ENCODE data around the gene NOL3.
A peak's percentile ranks its signal among the peaks of the same experiment; 100 is the strongest.

The NOL3 gene

DNA sequence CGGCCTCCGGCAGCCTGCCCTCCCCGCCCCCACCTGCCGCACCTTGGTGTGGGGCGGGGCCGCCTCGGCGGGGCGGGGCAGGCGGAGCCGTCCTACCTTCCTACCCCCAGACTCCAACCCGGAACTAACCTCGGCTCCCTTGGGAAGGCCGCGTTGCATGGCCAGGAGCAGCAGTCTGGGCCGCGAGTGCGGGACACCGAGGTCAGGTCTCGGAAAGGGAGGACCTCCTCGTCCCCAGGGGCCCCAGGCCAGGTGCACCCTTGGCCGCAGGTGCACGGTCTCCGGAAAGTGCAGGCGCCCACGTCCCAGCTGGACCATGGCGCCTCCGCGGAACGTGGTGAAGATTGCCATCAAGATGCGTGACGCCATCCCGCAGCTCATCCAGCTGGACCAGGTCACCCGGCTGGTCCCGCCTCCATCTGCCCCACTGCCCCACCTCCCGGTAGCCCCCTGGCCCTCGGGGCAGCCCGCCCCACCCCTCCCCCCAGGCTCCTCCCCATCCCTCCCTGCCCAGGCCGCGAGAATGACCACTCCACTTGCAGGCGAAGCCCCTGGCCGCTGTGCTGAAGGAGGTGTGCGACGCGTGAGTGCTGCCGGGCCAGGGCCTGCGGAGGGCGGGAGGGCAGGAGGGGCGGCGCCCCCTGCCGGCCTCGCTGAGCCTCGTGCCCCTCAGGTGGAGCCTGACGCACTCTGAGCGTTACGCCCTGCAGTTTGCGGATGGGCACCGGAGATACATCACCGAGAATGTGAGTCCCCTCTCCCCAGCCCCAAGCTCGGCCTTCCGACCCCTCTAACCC, 28.9 kb downstream of the NOL3 start, which contains the start of gene ELMO3:
Gene ELMO3 (plus strand): TSS at position 121 of the 797 bp plus-strand sequence. CDS start 196 bp downstream, at position 317.
- no peak for DNase-seq (ENCODE audit: low read depth)
- TF ChIP-seq, protein P1, sequence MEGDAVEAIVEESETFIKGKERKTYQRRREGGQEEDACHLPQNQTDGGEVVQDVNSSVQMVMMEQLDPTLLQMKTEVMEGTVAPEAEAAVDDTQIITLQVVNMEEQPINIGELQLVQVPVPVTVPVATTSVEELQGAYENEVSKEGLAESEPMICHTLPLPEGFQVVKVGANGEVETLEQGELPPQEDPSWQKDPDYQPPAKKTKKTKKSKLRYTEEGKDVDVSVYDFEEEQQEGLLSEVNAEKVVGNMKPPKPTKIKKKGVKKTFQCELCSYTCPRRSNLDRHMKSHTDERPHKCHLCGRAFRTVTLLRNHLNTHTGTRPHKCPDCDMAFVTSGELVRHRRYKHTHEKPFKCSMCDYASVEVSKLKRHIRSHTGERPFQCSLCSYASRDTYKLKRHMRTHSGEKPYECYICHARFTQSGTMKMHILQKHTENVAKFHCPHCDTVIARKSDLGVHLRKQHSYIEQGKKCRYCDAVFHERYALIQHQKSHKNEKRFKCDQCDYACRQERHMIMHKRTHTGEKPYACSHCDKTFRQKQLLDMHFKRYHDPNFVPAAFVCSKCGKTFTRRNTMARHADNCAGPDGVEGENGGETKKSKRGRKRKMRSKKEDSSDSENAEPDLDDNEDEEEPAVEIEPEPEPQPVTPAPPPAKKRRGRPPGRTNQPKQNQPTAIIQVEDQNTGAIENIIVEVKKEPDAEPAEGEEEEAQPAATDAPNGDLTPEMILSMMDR (conservative IDR thresholded peaks at IDR 0.05; ENCODE audit: control insufficient read depth, insufficient read depth, low read depth, low read length), result peak; percentile 32
- H3K4me3 ChIP-seq (ENCODE audit: control insufficient read depth, low read depth, low read length), result no peak within 1 kb of the TSS

- TF ChIP-seq, protein P1 (conservative IDR thresholded peaks at IDR 0.05; ENCODE audit: control insufficient read depth, insufficient read depth, low read depth, low read length), result no peak
- no peak overlapping the region for H3K4me3 ChIP-seq (ENCODE audit: control insufficient read depth, low read depth, low read length)
- no peak for DNase-seq (ENCODE audit: low read depth)
These were observed 29.5 kb downstream of the NOL3 start for GRCh38 chr16:67199808-67200198.

GRCh38 chr16:67200491-67200890, 30.2 kb downstream of the NOL3 start:
- no peak for DNase-seq (ENCODE audit: low read depth)

DNA sequence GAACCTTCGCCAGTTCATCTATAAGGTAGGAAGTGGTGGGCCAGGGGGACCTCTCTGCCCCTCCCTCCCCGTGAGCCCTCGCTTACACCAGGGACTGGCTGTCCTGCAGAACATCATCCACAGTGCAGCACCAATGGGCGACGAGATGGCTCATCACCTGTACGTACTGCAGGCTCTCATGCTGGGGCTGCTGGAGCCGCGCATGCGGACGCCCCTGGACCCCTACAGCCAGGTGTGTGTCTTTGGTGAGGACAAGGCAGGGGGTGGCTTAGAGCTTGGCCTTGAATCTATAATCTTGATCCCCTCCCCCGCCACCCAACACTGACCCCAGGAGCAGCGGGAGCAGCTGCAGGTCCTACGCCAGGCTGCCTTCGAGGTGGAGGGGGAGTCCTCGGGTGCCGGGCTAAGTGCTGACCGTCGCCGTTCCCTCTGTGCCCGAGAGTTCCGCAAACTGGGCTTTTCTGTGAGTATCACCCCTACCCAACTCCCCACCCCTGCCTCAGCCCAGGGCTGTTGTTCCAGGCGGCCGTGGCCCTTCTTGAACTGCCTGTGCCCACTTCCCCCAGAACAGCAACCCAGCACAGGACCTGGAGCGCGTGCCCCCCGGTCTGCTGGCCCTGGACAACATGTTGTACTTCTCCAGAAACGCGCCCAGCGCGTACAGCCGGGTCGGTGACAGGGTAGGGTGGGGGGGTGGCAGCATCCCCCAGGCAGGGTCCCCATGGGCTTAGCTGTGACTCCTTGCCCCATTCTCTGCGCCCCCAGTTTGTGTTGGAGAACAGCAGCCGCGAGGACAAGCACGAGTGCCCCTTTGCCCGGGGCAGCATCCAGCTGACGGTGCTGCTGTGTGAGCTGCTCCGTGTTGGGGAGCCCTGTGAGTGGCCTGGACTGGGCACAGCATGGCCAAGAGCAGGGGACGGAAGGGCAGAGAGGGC, 31.3 kb downstream of the NOL3 start:
- no peak overlapping the region for H3K4me3 ChIP-seq (ENCODE audit: control insufficient read depth, low read depth, low read length)
- TF ChIP-seq, protein P1 (conservative IDR thresholded peaks at IDR 0.05; ENCODE audit: control insufficient read depth, insufficient read depth, low read depth, low read length), result no peak
- no peak for DNase-seq (ENCODE audit: low read depth)

More at GRCh38 chr16:67200491-67200890, 30.2 kb downstream of the NOL3 start:
- TF ChIP-seq, protein P1 (conservative IDR thresholded peaks at IDR 0.05; ENCODE audit: control insufficient read depth, insufficient read depth, low read depth, low read length), result no peak
- no peak overlapping the region for H3K4me3 ChIP-seq (ENCODE audit: control insufficient read depth, low read depth, low read length)

GRCh38 chr16:67202426-67202825, 32.1 kb downstream of the NOL3 start:
- no peak overlapping the region for H3K4me3 ChIP-seq (ENCODE audit: control insufficient read depth, low read depth, low read length)
- TF ChIP-seq, protein P1 (conservative IDR thresholded peaks at IDR 0.05; ENCODE audit: control insufficient read depth, insufficient read depth, low read depth, low read length), result no peak

GRCh38 chr16:67202956-67203493, 32.7 kb downstream of the NOL3 start:
- DNase-seq (ENCODE audit: low read depth), result no peak
- H3K4me3 ChIP-seq (ENCODE audit: control insufficient read depth, low read depth, low read length), result no peak overlapping the region
- TF ChIP-seq, protein P1 (conservative IDR thresholded peaks at IDR 0.05; ENCODE audit: control insufficient read depth, insufficient read depth, low read depth, low read length), result no peak

More at GRCh38 chr16:67202426-67202825, 32.1 kb downstream of the NOL3 start:
- DNase-seq (ENCODE audit: low read depth), result no peak
